Measurements from ENCODE around the gene CELF2. TPM values are rescaled to one million over a fixed set of nuclear protein-coding genes. Genes with fewer than 3 reads are reported as not detected.

The CELF2 gene
- total RNA-seq, 1 donor from 2014 or later = 33.8 TPM

DNA sequence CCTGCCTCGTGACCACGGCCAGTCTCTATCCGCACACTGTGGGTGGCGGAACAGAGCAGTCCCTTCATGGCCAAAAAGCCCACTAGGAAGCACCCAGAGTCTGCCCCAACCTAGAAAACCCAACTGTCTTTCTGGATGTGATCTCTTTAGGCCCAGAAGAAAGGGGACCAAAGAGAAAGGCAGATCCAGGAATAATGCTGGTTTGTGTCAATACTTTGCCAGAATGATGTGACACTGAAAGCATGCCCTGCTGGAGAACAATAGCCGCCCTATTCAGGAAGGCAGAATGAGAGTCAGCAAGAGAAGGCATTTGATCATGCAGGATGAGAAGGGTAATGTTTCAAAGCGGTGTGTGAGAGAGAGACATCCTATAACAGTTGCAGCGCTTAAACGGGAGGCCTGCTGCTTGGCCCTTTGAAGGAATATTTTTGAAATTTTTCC, 319.1 kb downstream of the CELF2 start:
- Mint-ChIP-seq H3K36me3 (ENCODE audit: unreplicated experiment) (peaks cover 8% of the 10 kb centered on the region), H3K27me3 (ENCODE audit: unreplicated experiment) (peaks cover 9% of the 10 kb centered on the region), H3K9me3 (ENCODE audit: unreplicated experiment) (no peaks in the 10 kb centered on the region), H3K4me3 (ENCODE audit: unreplicated experiment) (no peak overlapping the region), H3K4me1 (ENCODE audit: unreplicated experiment) (peaks cover 2% of the 10 kb centered on the region), H3K27ac (ENCODE audit: unreplicated experiment) (no peak overlapping the region)
- DNase-seq (ENCODE audit: extremely low spot score, unreplicated experiment) = no peak
- TF ChIP-seq, protein P1, sequence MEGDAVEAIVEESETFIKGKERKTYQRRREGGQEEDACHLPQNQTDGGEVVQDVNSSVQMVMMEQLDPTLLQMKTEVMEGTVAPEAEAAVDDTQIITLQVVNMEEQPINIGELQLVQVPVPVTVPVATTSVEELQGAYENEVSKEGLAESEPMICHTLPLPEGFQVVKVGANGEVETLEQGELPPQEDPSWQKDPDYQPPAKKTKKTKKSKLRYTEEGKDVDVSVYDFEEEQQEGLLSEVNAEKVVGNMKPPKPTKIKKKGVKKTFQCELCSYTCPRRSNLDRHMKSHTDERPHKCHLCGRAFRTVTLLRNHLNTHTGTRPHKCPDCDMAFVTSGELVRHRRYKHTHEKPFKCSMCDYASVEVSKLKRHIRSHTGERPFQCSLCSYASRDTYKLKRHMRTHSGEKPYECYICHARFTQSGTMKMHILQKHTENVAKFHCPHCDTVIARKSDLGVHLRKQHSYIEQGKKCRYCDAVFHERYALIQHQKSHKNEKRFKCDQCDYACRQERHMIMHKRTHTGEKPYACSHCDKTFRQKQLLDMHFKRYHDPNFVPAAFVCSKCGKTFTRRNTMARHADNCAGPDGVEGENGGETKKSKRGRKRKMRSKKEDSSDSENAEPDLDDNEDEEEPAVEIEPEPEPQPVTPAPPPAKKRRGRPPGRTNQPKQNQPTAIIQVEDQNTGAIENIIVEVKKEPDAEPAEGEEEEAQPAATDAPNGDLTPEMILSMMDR (IDR thresholded peaks at IDR 0.05) = no peak

DNA sequence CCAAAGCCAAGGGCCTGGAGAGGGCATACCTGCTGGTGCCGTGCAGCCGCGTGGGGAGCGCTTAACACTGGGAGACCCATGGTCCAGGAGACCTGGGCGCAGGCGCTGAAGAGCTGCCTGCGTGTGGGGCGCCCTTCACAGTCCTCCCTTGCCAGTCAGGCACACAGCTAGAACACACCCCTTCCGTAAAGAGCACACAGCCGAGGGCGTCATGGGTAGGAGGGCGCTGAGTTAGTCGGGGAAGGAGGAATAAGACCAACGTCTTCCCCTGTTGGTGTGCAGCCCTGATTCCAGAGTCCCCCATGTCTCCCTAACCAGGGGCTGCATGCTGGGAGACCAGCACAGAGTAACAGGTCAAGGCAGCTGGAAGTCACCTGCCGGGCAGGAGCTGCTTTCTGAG, 319.8 kb downstream of the CELF2 start:
- no peak for DNase-seq (ENCODE audit: extremely low spot score, unreplicated experiment)
- Mint-ChIP-seq H3K36me3 (ENCODE audit: unreplicated experiment) (peaks cover 8% of the 10 kb centered on the region), H3K27ac (ENCODE audit: unreplicated experiment) (no peak overlapping the region), H3K4me1 (ENCODE audit: unreplicated experiment) (no peaks in the 10 kb centered on the region), H3K9me3 (ENCODE audit: unreplicated experiment) (no peaks in the 10 kb centered on the region), H3K4me3 (ENCODE audit: unreplicated experiment) (no peak overlapping the region), H3K27me3 (ENCODE audit: unreplicated experiment) (peaks cover 12% of the 10 kb centered on the region)
- TF ChIP-seq, protein P1 (IDR thresholded peaks at IDR 0.05) = no peak

DNA sequence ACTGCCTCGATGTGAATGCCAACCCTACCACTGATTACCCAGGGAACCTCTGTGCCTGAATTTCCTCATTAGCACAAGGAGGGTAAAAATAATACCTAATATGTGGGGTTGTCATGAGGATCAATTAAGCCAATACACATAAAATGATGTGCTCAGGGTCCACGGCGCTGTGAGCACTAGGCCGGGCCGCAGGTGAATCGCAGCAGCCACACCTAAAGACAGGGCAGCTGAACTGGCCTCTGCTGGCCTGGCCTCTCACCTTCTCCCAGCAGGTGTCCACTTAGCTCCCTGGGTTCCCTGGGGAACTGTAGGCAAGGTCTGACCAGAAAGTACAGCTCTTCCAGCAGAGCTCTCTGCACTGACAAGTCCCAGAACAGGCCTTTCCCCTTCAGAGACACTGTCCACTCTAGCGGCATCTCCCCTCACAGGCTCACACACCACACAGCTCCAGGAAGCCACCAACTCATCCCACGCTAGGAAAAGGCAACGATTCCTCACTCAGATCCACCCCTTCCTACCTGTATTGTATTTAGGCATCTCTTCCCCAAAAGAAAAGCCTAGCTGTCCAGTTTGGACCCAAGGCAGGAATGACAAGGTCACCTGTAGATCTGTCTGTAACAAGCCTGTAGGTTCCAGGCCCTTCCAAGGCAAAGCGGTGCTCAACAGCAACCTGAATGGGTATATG, 320.6 kb downstream of the CELF2 start:
- no peaks in the 10 kb centered on the region for H3K9me3 Mint-ChIP-seq (ENCODE audit: unreplicated experiment)
- TF ChIP-seq, protein P1 (IDR thresholded peaks at IDR 0.05) = no peak
- peaks cover 12% of the 10 kb centered on the region for H3K27me3 Mint-ChIP-seq (ENCODE audit: unreplicated experiment)
- no peak overlapping the region for H3K4me3 Mint-ChIP-seq (ENCODE audit: unreplicated experiment)
- H3K27ac Mint-ChIP-seq (ENCODE audit: unreplicated experiment) = no peak overlapping the region
- H3K4me1 Mint-ChIP-seq (ENCODE audit: unreplicated experiment) = no peaks in the 10 kb centered on the region
- DNase-seq (ENCODE audit: extremely low spot score, unreplicated experiment) = no peak
- H3K36me3 Mint-ChIP-seq (ENCODE audit: unreplicated experiment) = peaks cover 8% of the 10 kb centered on the region

- Mint-ChIP-seq H3K4me3 (ENCODE audit: unreplicated experiment) (no peak overlapping the region), H3K9me3 (ENCODE audit: unreplicated experiment) (no peaks in the 10 kb centered on the region), H3K36me3 (ENCODE audit: unreplicated experiment) (peaks cover 8% of the 10 kb centered on the region), H3K27ac (ENCODE audit: unreplicated experiment) (no peak overlapping the region), H3K4me1 (ENCODE audit: unreplicated experiment) (no peaks in the 10 kb centered on the region), H3K27me3 (ENCODE audit: unreplicated experiment) (peaks cover 12% of the 10 kb centered on the region)
- TF ChIP-seq, protein P1 (IDR thresholded peaks at IDR 0.05) = no peak
- DNase-seq (ENCODE audit: extremely low spot score, unreplicated experiment) = no peak
Observed at GRCh38 chr10:11339013-11339412, 321.3 kb downstream of the CELF2 start.

- Mint-ChIP-seq H3K27me3 (ENCODE audit: unreplicated experiment) (peaks cover 12% of the 10 kb centered on the region), H3K27ac (ENCODE audit: unreplicated experiment) (no peak overlapping the region), H3K4me1 (ENCODE audit: unreplicated experiment) (no peaks in the 10 kb centered on the region), H3K9me3 (ENCODE audit: unreplicated experiment) (no peaks in the 10 kb centered on the region), H3K36me3 (ENCODE audit: unreplicated experiment) (peaks cover 5% of the 10 kb centered on the region), H3K4me3 (ENCODE audit: unreplicated experiment) (no peak overlapping the region)
- TF ChIP-seq, protein P1 (IDR thresholded peaks at IDR 0.05) = no peak
- no peak for DNase-seq (ENCODE audit: extremely low spot score, unreplicated experiment)
Observed at GRCh38 chr10:11339660-11340059, 322.0 kb downstream of the CELF2 start.

Measured in osteocyte (in vitro differentiated cells).